Kasumi-1 (cell line): ENCODE data around the gene SAMD8.

Source experiments
- DNase-seq, 2 experiments: peaks; one replicate each; lab custom pipeline; 2025; lab: John Stamatoyannopoulos, UW

Gene SAMD8

GRCh38 chr10:75111365-75111906 lies at the start of gene SAMD8:
SAMD8 (plus strand) TSS chr10:75111656; CDS start chr10:75150529, 38,873 bp downstream.
- DNase-seq, result peak in 1 of 2 experiments; percentile 97

- peak; percentile 19 to 29 for DNase-seq
Measured at GRCh38 chr10:75061709-75062505, 49.5 kb upstream of the SAMD8 start.

DNA sequence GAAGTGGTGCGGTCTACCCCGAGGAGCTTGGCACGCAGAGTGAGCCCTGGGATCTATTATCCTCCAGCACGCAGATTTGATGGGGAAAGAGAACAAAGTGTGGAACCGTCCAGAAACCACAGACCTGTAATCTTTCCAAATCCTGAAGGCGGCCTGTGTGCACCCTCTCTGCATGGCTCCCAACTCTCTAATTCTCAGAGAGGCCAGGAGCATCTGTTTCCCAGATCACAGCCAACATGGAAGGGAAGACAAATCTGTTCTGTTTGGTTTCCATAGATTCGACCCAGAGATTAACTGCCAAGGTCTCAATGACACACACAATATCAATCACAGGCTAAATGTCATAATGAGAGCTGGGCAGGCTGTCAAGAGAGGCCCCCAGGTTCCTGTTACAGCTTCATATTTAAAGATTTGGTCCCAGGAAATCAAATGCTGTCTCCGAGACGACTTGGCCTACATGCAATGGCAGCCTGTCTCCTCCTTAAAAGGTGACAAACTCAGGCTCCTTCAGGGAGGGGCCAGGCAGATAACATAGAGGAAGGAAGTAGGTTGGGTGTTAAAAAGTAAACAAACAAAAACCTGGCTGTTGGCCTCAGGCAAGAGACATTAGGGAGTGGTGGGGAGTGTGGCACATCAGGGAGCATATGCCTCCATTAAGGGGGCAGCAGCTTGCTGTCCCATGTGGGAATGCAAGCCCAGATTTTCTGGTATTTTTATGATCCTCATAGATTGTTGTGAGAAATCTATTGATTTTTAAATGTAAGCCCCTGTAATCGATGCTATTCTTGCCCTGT lies 48.8 kb upstream of the SAMD8 start:
- DNase-seq, result peak; percentile 96 to 97

GRCh38 chr10:75063461-75064230 lies 47.8 kb upstream of the SAMD8 start:
- DNase-seq, result no peak

- no peak for DNase-seq
Measured at GRCh38 chr10:75065076-75065475, 46.4 kb upstream of the SAMD8 start.

DNA sequence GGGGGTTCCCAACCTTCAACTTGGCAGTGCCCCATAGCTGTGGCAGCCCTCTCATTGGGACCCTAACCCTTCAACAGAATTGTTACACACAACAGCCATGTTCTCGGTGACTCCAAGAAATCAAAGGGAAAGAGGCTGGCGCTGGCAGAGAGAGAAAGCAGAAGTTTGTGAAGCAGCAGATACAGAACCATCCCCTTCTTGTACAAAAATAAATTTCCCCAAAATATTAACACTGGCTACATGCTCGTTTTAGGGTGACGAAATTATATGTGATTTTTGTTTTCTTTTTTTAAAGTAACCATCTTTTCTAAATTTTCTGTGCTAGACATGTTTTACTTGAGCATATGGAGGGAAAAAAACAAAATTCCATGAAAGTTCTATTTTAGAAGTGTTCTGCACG lies 45.2 kb upstream of the SAMD8 start:
- DNase-seq, result peak; percentile 29 to 38

GRCh38 chr10:75067272-75067671 lies 44.2 kb upstream of the SAMD8 start:
- no peak for DNase-seq

GRCh38 chr10:75068523-75068922 lies 42.9 kb upstream of the SAMD8 start:
- no peak for DNase-seq

DNA sequence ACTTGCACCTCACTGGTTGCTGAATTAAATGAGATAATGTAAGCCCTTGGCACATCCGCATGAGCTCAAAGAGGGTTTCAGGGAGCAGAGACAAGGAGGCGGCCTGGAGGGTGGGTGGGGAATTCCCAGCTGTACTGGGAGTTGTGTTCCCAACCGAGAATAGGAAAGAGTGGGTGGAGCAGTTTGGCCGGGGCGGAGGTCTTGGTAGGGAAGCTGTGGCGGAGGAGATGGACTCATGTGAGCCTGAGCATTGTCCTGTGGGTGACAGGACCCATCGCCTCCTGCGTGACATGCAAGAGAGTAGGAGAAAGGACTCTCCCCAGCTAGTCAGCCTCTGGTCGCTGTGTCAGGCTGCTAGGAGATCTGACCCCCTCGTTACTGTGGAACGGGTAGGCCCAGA lies 41.0 kb upstream of the SAMD8 start:
- no peak for DNase-seq

DNA sequence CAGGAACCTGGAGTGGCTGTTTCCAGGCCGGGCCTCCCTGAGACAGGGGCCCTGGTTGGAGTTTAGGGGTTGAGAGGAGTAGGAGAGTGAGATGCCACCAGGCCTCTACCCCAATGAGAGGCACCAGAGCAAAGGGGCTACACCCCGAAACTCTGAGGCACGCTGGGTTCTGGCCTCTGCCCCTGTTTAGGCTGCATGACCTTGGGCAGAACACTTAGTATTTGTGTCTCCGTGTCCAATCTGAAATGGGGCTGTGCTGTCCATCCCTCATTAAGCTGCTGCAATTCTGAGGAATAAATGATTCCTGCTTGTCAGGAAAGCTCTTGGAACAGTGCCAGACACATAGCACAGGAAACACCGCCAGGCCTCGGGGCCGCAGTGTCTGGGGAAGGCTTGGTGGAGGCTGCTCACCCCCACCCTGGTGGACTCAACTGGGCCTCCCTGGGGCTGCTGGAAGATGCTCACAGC lies 40.5 kb upstream of the SAMD8 start:
- DNase-seq, result peak in 1 of 2 experiments; percentile 15

GRCh38 chr10:75071756-75072155 lies 39.7 kb upstream of the SAMD8 start:
- DNase-seq, result no peak

GRCh38 chr10:75072727-75073126 lies 38.7 kb upstream of the SAMD8 start:
- DNase-seq, result no peak

DNA sequence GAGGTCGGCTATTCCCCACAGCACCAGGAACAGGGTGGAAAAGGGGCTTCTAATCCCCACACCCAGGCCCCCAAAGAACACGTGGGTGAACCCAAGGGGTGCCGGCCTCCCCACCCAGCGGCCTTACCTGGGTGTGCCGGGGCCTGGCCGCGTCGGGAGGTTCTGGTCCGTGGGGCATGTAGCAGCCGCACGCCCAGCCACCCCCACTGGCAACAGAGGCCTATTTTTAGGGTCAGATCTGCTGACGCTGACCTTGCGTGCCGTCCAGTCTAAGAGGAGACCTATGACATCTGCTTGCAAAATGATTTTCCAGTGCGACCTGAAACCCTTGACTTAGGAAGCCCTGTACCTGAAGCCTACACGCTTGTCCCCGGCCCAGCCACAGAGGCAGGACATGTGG lies 38.0 kb upstream of the SAMD8 start:
- DNase-seq, result no peak

GRCh38 chr10:75074711-75075445 lies 36.6 kb upstream of the SAMD8 start:
- no peak for DNase-seq

- DNase-seq, result no peak
Measured at GRCh38 chr10:75076348-75076747, 35.1 kb upstream of the SAMD8 start.

DNA sequence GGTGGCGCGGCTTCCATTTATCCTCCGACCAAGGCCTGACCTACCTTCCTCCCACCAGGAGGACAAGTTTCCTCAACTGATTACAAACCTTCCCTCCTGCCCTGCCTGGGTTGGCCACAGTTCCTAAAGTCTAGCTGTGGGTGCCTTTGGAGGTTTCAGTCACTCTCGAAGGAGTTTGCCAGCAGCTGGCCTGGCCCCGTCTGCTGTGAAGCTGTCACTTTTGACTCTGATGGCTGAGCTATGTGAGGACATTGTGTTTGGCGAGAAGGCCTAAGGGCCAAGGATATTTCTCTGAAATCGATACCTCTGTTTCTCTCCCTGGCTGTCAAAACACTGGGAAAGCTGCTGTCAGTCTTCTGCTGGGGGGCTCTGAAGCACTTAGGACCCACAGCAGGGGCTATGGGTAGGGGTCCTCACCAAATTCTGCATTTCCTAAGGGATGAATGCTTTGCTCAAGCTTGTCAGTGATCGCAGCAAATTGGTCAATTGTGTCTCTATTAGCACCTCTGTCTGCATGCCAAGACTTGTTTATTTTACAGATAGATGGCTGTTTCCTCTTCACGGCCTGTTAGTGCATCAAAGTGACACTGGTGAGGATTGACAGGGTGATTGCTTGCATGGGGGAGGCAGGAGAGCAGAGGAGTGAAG lies 31.9 kb upstream of the SAMD8 start:
- no peak for DNase-seq

DNA sequence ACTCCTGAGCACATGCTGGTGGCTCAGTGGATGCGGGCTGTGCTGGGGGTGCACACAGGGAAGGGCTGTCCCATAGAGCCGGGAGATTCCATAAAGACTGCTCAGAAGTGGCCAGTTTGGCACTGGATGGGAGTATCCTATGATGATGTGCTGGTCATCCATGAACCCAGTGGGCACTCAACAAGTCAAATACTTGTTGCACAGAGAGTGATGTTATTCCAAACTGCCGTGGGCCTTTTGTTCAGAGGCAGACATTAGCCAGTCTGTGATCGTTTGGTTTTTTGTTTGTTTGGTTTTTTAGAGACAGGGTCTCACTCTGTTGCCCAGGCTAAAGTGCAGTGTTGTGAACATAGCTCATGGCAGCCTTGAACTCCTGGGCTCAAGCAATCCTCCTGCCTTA lies 30.9 kb upstream of the SAMD8 start:
- DNase-seq, result no peak

GRCh38 chr10:75081379-75081778 lies 30.1 kb upstream of the SAMD8 start:
- DNase-seq, result no peak

DNA sequence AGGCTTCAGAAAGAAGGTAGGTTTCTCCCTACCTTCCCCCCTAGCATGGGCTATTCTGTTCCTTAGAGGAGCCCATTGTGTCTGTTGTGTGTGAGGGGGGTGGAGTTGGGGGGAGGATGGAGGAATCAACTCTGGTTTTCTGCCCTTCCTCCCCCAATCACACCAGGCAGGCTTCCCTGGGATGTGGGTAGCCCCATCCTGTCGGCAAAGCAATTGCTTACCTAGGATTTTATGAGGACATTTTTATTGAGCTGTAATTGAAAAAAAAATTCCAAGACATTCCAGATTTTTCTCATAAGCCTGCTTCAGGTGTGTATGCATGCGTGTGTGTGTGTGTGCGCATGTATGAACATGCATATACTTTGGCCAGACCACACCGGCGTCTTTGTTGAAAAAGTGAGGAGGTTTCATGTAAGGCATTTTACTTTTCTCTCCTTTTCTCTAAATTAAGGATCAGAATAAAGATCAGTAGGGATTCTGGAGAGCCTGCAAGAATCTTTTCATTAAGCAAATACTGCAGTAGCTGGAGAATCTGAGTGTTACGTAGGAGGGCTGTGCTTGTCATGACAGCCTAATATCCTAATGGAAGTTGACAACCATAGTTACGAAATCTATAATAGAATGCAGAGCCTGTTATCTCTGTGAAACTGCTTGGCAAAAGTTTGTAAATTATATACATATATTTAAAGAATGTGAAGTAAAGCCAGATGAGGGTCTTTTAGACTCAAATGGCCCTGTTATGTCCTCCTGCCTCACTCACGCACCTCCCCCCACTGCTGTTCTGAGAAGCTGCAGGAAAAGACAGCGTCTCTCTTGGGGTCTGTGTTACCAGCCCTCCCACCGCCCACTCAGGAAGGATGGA lies 27.3 kb upstream of the SAMD8 start:
- DNase-seq, result no peak

- DNase-seq, result no peak
Measured at GRCh38 chr10:75084834-75085384, 26.5 kb upstream of the SAMD8 start.
